Small intestine (tissue), 7 donors: ENCODE results near the gene YWHAG. TPM values are rescaled to one million over a fixed set of nuclear protein-coding genes. Genes with fewer than 3 reads are reported as not detected.
"Not testable (repeated sequence)": the region's sequence is repeated elsewhere in the genome, so short reads cannot be mapped to it uniquely, and the experiment has no call there.

Source experiments
- DNase-seq, 2 donors: peaks; one replicate each; pipeline versions ENCODE4 v3.0.0 to v3.0.0-alpha.2; 2013
- FAIRE-seq: peaks from 2 replicates; lab custom pipeline; 2012; peaks lifted over from hg19 to GRCh38; lab: Jason Lieb, UNC
- H3K27ac ChIP-seq, 3 donors: one replicate each; pipeline ENCODE4 v1.5.1; 2013; ENCODE audit warnings: low read length in 2 of 3, mild to moderate bottlenecking in 2 of 3, control low read depth in 1 of 3, inconsistent platforms in 1 of 3, low read depth in 1 of 3, moderate library complexity in 1 of 3
- H3K27me3 ChIP-seq, 3 donors: one replicate each; pipeline ENCODE4 v1.6.1; 2013; ENCODE audit warnings: low read length in 3 of 3, inconsistent platforms in 1 of 3; ENCODE audit not compliant: control insufficient read depth in 3 of 3, insufficient read depth in 3 of 3
- H3K36me3 ChIP-seq, 3 donors: one replicate each; pipeline ENCODE4 v1.6.1; 2013; ENCODE audit warnings: low read length in 3 of 3, inconsistent platforms in 1 of 3, low read depth in 1 of 3, mild to moderate bottlenecking in 1 of 3, moderate library complexity in 1 of 3; ENCODE audit not compliant: control insufficient read depth in 3 of 3, insufficient read depth in 2 of 3
- H3K4me1 ChIP-seq, 3 donors: one replicate each; pipeline ENCODE4 v1.6.1; 2013; ENCODE audit warnings: low read length in 2 of 3, inconsistent platforms in 1 of 3, low read depth in 1 of 3, mild to moderate bottlenecking in 1 of 3, moderate library complexity in 1 of 3; ENCODE audit not compliant: control insufficient read depth in 3 of 3, insufficient read depth in 2 of 3
- H3K4me3 ChIP-seq, 3 donors: one replicate each; pipeline ENCODE4 v1.5.1; 2013; ENCODE audit warnings: low read length in 3 of 3, control low read depth in 1 of 3, inconsistent platforms in 1 of 3, low read depth in 1 of 3, mild to moderate bottlenecking in 1 of 3, moderate library complexity in 1 of 3
- H3K9me3 ChIP-seq, 2 donors: one replicate each; pipeline ENCODE4 v1.6.1; 2013; ENCODE audit warnings: low read depth in 1 of 2, low read length in 1 of 2; ENCODE audit not compliant: control insufficient read depth in 2 of 2, insufficient read depth in 1 of 2
- WGBS, 3 donors: extraction: QIAGEN DNeasy Blood & Tissue Kit; methylation state at CpG; one replicate each; pipeline ENCODE4 v1.1.7; 2013; 5-methylcytosine and 5-hydroxymethylcytosine counted together
- polyA plus RNA-seq, 4 donors: library from polyadenylated mRNA; stranded (reverse) in 3 of 4; unstranded in 1 of 4; fragments of 200-250 nt in 3 of 4; fragments of 120-200 nt in 1 of 4; gene quantifications; one replicate each; pipeline versions ENCODE4 v1.2.1 to v1.2.3, GENCODE V29; 2013
- donor health status: healthy with polysubstance abuse.
- donor health status: control.
- donor health status: control.
- donor health status: Bipolar disorder and iron deficiency.
- donor health status: healthy.

YWHAG gene
- polyA plus RNA-seq, 4 donors, result 47.4 to 80.1 (median 54.5) TPM

DNA sequence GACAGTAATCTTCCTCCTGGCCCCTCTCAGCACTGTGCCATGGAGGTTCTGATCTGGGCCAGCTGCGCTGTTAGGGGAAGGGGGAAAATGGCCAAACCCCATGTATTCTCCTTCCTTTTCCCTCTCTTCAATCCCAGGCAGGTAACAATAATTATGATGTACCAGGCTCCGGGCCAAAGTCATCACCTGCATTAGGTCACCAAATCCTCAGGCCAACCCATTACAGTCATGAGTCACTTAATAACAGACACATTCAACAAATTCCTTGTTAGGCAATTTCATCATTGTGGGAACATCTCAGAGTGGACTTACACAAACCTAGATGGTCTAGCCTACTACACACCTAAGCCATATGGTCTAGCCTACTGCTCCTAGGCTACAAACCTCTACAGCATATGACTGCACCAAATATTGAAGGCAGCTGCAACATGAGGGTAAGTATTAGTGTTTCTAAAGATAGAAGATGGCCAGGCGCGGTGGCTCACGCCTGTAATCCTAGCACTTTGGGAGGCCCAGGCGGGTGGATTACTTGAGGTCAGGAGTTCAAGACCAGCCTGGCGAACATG is 58.5 kb downstream of the YWHAG start:
- DNase-seq (peak; percentile 47 to 91), FAIRE-seq (no peak)
- H3K27me3 ChIP-seq, result peaks cover 0 to 10% (median 0%) of the 10 kb centered on the region in 3 donors
- no peaks in the 10 kb centered on the region for H3K9me3 ChIP-seq
- H3K27ac ChIP-seq, result peak overlapping the region in 1 of 3 donors; percentile 58
- 20 to 61% (median 39%) methylated on average over 7 of the region's 7 CpGs for WGBS, 3 donors
- no peak overlapping the region for H3K4me3 ChIP-seq
- peaks cover 0 to 29% (median 5%) of the 10 kb centered on the region in 3 donors for H3K4me1 ChIP-seq
- H3K36me3 ChIP-seq, result peaks cover 0 to 12% (median 0%) of the 10 kb centered on the region in 3 donors

DNA sequence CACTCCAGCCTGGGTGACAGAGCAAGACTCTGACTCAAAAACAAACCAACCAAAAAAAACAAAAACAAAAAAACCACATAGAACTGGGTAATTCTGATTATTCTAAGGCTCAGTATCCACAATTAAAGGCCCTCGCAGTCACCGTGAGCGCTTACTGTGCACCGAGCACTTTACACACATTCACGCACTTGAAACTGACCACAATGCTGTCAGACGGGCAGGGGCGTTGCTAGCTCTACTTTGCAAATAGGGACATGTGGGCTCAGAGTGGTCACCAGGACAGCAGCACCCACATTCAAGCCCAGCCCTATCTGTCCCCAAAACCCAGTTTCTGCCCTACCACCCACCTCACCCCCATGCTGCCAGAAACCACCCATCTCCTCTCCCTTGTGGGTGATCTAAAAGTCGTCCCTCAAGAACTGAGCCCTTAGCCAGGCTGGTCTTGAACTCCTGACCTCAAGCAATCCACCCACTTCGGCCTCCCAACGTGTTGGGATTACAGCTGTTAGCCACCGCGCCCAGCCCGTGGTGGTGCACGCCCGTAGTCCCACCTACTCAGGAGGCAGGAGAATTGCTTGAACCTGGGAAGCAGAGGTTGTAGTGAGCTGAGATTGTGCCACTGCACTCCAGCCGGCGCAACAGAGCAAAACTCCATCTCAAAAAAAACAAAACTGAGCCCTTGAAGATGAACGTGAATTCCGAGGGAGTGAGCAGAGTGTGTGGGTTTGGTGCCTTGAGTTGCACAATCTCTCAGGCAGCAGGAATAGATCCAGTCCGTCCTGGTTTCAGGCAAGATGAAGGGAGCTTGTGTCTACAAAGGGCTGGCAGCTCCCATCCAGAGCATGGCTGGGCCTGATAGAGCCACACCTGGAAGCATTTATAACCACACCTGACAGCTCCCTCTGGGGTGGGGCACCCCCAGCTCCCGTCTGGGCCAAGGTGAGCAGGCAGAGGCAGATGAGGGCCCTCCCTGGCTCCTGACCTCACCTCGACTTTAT is 61.7 kb downstream of the YWHAG start:
- peaks cover 0 to 24% (median 8%) of the 10 kb centered on the region in 3 donors for H3K4me1 ChIP-seq
- no peaks in the 10 kb centered on the region for H3K36me3 ChIP-seq
- DNase-seq (peak; percentile 91 to 97), FAIRE-seq (no peak)
- 30 to 51% (median 33%) methylated on average over 22 of the region's 22 CpGs for WGBS, 3 donors
- H3K9me3 ChIP-seq, result no peaks in the 10 kb centered on the region
- peak overlapping the region; percentile 58 to 78 (median 76) for H3K27ac ChIP-seq
- peaks cover 0 to 2% (median 0%) of the 10 kb centered on the region in 3 donors for H3K27me3 ChIP-seq
- no peak overlapping the region for H3K4me3 ChIP-seq

DNA sequence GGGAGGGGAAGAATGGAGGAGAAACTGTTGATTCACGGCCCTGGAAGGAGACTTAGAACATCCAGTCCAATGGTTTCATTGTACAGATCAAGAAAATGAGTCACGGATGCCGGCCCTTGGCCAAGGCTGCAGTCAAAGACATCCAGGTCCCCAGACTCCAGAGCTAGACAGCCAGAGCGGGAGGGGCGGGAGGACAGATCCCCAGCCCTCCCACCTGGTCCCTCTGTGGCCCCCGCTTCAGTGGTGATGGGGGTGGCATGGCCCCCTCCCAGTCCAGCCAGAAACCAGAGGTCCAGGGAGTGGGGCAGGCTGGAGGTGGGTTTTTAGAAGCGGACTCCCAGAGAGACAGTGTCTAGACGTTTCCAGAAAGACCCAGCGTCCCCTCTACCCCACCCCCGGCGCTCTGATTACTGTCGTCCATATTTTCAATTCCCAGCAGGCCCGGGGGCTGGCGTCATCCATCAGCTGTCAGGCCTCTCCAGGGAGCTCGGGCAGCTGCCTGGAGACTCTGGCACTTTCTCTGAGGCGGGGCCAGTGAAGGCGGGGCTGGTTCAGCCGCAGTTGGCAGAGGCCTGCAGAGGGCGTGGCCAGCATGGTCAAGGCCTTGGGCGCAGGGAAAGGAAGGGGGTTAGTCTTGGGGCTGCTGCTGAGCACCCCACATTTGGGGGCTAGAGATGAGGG is 64.3 kb downstream of the YWHAG start:
- DNase-seq, result peak; percentile 92 to 93
- Histone ChIP-seq H3K4me1 (peaks cover 0 to 32% (median 8%) of the 10 kb centered on the region in 3 donors), H3K27me3 (peaks cover 0 to under 1% (median 0%) of the 10 kb centered on the region in 3 donors), H3K27ac (peak overlapping the region in 2 of 3 donors; percentile 47 to 91), H3K9me3 (no peaks in the 10 kb centered on the region), H3K36me3 (no peaks in the 10 kb centered on the region), H3K4me3 (no peak overlapping the region)
- WGBS, 3 donors, result 17 to 24% (median 21%) methylated on average over 20 of the region's 20 CpGs
- FAIRE-seq, result no peak

DNA sequence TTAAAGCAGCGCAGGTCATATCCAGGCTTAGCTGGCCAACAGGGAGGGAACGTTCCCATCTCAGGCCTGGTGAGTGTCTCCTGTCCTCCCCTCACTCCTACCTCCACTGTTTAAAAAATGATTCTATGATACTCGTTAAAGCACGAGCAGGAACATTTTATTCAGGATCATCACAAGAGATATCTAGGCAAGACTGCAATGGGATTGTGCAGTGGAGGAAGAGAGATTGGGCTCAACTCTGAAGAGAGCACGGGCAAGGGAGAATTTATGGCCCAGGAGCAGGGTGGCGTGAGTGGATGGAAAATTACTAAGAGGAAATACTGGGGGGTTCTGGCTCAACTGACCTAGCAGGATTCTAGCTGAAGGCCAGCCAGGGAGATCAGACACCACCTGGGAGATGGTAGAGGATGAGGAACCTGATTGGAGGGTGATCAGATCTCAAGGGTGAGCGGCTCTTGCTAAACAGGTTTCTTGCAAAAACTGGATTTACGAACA is 65.3 kb downstream of the YWHAG start:
- peaks cover 0 to 32% (median 8%) of the 10 kb centered on the region in 3 donors for H3K4me1 ChIP-seq
- WGBS, 3 donors, result 78 to 85% (median 79%) methylated on average over 8 of the region's 8 CpGs
- no peaks in the 10 kb centered on the region for H3K9me3 ChIP-seq
- peak overlapping the region in 1 of 3 donors; percentile 91 for H3K27ac ChIP-seq
- DNase-seq, result no peak
- no peak for FAIRE-seq
- no peaks in the 10 kb centered on the region for H3K36me3 ChIP-seq
- no peak overlapping the region for H3K4me3 ChIP-seq
- H3K27me3 ChIP-seq, result peaks cover 0 to 2% (median 0%) of the 10 kb centered on the region in 3 donors

DNA sequence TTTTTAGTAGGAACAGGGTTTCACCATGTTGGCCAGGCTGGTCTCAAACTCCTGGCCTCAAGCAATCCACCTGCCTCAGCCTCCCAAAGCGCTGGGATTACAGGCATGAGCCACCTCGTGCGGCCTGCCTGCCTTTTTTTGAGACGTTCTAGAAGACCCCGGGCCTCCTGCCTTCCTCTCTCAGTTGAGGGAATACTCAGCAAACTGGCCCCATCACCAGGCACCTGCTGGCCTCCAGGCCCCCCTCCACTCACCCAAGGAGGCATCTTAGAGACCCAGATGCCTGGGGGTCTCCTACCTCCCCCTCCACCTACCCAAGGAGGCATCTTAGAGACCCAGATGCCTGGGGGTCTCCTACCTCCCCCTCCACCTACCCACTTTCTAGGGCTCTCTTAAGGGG is 65.9 kb downstream of the YWHAG start:
- FAIRE-seq, H3K4me3 ChIP-seq, H3K27me3 ChIP-seq, H3K36me3 ChIP-seq, H3K9me3 ChIP-seq, DNase-seq: not testable (repeated sequence)
- 69 to 83% (median 74%) methylated on average over 5 of the region's 5 CpGs for WGBS, 3 donors
- Histone ChIP-seq H3K4me1 (peaks cover 0 to 32% (median 8%) of the 10 kb centered on the region in 3 donors), H3K27ac (peak overlapping the region in 1 of 3 donors; percentile 64)

DNA sequence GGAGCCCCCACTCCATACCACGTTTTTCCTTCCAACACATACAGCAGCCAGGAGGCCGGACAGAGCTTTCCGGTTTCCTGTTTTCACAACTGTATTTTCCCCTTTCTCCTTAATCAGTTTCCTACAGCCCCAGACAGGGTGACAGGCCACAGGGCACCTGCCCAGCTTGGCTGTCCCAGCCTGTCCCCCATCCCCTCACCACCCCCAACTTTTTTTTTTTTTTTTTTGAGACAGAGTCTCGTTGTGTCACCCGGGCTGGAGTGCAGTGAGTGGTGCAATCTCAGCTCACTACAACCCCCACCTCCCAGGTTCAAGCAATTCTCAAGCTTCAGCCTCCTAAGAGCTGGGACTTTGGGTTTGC is 66.6 kb downstream of the YWHAG start:
- DNase-seq (no peak), FAIRE-seq (no peak)
- peaks cover 0 to 26% (median 6%) of the 10 kb centered on the region in 3 donors for H3K4me1 ChIP-seq
- peak overlapping the region in 2 of 3 donors; percentile 24 to 30 for H3K4me3 ChIP-seq
- H3K27ac ChIP-seq, result peak overlapping the region; percentile 70 to 95 (median 80)
- no peaks in the 10 kb centered on the region for H3K36me3 ChIP-seq
- 2 to 12% (median 8%) methylated on average over 5 of the region's 5 CpGs for WGBS, 3 donors
- no peaks in the 10 kb centered on the region for H3K9me3 ChIP-seq
- H3K27me3 ChIP-seq, result peaks cover 0 to 2% (median 0%) of the 10 kb centered on the region in 3 donors

DNA sequence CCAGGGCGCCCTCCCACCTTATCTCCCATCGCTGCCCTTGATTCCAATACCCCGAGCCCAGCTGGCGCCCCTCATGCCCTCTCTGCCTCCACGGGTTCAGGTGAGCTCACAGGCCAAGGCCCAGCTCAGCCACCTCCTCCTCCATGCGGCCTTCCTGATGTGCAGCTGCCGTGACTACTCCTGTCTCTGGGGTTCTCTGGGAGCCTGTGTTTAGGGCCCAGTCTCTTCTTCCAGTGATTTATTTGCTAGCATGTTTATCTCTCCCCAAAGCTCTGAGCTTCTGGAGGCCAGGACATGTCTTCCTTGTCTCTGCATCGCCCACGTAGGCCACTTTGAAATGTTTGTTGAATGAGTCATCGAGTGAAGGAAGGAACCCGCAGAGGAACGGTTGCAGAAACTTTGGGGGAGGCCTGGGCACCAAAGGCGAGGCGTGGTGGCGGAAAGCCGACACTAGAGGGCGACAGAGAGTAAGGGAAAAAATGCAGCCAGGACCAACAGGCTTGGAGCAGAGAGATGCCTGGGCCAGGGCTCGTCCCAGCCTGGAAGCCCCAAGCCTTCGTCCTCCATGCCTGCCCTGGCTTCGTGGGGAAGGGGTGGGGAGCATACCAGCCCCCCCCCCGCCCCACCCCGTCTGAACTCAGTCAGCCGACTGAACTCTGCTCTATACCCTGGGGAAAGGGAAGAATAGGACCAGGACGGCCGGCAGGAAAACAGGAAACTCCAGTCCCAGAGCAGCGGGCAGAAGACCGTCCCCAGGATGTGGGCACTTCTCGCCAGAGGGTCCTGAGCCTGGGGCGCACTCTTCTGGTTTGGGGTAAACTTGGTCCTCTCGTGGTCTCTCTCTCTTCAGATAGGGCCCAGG is 67.2 kb downstream of the YWHAG start:
- FAIRE-seq (no peak), DNase-seq (peak; percentile 89 to 93)
- Histone ChIP-seq H3K27ac (peak overlapping the region; percentile 70 to 95 (median 80)), H3K9me3 (no peaks in the 10 kb centered on the region), H3K4me3 (peak overlapping the region in 2 of 3 donors; percentile 24 to 30), H3K4me1 (peaks cover 0 to 20% (median 6%) of the 10 kb centered on the region in 3 donors), H3K36me3 (no peaks in the 10 kb centered on the region), H3K27me3 (peaks cover 0 to 2% (median 0%) of the 10 kb centered on the region in 3 donors)
- 4 to 13% (median 11%) methylated on average over 29 to 30 of the region's 30 CpGs for WGBS, 3 donors
